Fibroblast of skin of left quadriceps (primary cell): ENCODE results near the gene NPHP3.
"Not testable (repeated sequence)": the region's sequence is repeated elsewhere in the genome, so short reads cannot be mapped to it uniquely, and the experiment has no call there.

Experiments used
- DNase-seq, 2 experiments: peaks; one replicate each; pipeline ENCODE4 v3.0.0-alpha.2; 2013; ENCODE audit warnings: low read depth in 2 of 2

The NPHP3 gene

DNA sequence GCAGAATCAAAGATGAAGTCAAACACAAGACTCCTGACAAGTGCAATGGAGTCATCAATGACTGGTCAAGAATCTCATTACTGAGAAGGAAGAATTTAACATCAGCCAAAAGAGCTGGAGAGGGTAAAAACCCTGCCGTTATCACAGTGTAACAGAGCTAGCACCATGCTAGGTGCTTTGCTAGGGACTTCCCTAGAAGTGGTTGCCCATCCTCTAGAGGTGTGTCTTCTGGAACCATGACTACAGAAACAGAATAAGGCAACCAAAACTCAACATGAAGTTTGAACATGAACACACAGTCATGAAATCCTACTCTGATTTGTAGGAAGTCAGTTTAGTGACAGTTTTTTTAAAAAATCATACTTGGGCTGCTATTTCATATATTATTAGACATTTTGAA lies 72.1 kb downstream of the NPHP3 start:
- no peak for DNase-seq

GRCh38 chr3:132645058-132645457 lies 77.2 kb downstream of the NPHP3 start:
- no peak for DNase-seq

GRCh38 chr3:132643366-132643765 lies 78.8 kb downstream of the NPHP3 start:
- DNase-seq, result no peak

DNA sequence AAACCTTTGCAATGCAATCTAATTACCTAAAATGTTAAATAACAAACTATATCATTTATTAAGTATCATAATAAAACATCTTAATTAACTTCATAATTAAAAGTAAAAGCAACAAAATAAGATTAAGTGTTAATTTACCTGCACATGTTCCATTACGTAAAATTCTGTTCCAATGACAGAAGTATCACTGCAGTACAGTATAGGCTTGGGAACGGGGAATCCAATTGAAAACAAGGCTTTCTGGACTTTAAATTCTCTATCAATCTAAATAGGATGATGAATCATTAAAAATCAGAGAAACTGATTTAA lies 79.7 kb downstream of the NPHP3 start:
- DNase-seq, result no peak

- DNase-seq, result no peak
Observed at GRCh38 chr3:132641837-132642538, 80.2 kb downstream of the NPHP3 start.

GRCh38 chr3:132641427-132641826 lies 80.8 kb downstream of the NPHP3 start:
- DNase-seq, result not testable (repeated sequence)

DNA sequence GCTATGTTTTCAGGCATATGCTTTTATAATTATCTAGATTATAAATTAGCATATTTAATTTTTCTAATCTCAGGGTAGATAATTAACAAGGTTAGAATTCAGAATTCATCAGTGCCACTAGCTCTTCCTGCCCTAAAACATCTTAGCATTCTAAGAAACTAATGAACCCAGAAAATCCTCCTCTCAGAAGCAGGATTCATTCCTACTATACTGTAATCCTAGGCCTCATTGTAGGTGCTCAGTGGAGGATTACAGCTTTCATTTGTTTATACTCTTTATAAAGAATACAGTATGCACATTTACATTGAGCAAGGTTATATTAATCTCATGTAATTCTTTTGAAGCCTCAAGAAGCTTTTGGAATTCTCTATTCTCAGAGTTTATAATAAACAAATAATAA lies 83.5 kb downstream of the NPHP3 start:
- no peak for DNase-seq

DNA sequence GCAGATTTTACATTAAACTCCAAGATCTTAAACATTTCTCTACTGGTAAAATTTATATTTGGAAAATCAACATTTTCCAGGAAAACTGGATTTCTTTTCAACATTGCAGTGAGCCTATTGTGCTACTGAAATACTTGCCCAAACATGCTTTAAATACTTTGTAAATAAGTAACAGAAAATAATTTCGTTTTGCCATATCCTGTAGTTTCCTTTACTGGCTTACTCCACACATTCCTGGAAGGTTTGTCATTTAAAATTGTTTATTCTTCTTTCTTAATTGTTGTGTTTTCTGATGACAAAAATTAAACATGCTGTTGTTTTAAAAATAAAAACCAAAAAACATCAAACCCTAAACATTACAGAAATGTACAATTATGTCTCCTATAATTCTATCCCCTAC lies 84.6 kb downstream of the NPHP3 start:
- DNase-seq, result no peak

- no peak for DNase-seq
Observed at GRCh38 chr3:132635052-132635451, 87.2 kb downstream of the NPHP3 start.
